ENCODE measurements around the gene NT5E.
A peak's percentile ranks its signal among the peaks of the same experiment; 100 is the strongest.

Gene NT5E

DNA sequence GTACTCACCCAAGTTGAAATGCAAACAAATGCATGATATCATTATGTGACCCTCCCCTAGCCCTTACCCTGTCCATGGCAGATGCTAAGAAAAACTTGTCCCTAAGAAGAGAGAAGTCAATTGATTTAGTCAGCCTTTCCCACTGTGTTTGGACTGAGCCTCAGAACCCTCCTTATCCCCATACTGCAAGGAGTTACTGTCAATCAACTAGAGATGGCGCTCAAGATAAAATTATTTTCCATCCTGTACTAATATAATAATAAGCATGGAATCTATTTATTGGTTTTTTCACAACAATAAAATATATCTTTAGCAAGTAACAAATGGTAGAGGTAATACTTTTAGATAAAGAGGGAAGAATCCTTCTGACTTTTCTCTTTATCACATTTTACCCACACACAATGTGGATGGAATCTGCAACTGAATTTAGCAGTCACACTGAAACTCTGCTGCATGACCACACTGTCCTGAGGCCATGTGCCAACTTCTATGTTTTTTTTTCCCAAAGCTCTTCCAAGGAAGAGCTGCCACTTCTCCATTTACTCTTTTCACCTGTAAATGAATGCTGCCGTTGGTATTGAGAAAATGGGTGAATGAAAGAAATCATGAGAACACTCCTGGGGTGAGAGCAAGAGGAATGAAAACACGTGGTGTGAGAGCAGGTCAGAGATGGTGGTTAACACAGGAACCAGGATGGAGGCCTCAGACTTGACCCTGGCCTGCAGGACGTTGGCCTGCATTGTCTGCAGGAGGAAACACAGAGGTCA is 10.5 kb downstream of the NT5E start:
- TF ChIP-seq ZNF384 (IDR thresholded peaks at IDR 0.05) (no peak), PKNOX1 (IDR thresholded peaks at IDR 0.05) (0 out of 2 replicates have a peak, but pooled peaks have one; percentile 28), SP1 (IDR thresholded peaks at IDR 0.05) (no peak)
- CTCF ChIA-PET, result interaction anchor here (0.6 kb wide), 1 partner anchor 15 kb away, joined by 3 read pairs; no protein-coding TSS in a partner anchor
- DNase-seq (ENCODE audit: extremely low spot score), result no peak
- POLR2A ChIA-PET, result no interaction called here

DNA sequence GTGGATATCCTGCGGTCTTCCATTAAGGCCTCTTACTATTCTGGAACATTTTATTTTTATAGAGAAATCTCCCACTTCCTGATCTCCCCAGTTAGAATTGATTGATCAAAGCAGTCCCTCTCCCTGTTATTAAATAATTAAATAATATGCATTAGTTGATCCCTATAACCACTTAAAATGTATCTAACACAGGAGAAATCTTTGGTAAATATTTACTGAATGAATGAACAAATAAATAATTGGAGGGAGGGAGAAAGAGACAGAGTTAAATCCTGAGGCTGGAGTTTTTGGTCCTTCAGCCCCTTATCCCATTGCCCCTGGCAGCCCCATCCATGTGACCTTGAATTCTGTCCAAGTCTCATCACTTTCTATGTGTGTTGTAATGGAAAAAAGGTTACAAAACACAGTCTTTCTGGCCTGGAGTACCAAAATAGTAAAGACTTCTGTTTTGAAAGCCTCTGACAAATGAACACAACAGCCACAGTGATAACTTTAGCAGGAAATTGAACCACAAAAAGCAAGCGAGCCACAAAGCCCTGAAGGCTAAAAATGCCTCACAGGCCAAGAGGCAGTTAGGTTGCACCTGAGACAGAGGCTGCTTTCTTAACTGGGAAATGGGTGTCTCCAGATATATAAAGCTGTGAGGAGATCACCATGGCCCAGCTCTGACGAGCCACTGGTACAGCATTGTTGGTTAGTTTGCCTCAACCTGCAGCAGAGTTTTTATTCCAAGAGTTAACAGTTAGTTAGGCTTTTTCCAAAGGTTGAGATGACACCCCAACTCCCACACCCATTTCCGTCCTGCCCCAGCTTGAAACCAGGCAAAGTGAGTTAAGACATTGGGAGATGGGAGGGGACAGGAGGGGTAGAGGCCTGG is 11.3 kb downstream of the NT5E start:
- CTCF ChIA-PET, result interaction anchor here (3.9 kb wide), 1 partner anchor 22 kb away, joined by 14 read pairs; no protein-coding TSS in a partner anchor
- POLR2A ChIA-PET, result interaction anchor here (1.6 kb wide), 1 partner anchor 182 kb away, joined by 3 read pairs; the partner anchor contains the start of gene SYNCRIP
- DNase-seq (ENCODE audit: extremely low spot score), result no peak
- TF ChIP-seq SP1 (IDR thresholded peaks at IDR 0.05) (no peak), L3MBTL2 (conservative IDR thresholded peaks at IDR 0.05) (no peak), PKNOX1 (IDR thresholded peaks at IDR 0.05) (no peak), FOXA1 (IDR thresholded peaks at IDR 0.05) (no peak), FOXK2 (IDR thresholded peaks at IDR 0.05) (no peak), NFRKB (IDR thresholded peaks at IDR 0.05) (no peak), LEF1 (IDR thresholded peaks at IDR 0.05; ENCODE audit: borderline replicate concordance) (no peak), CTBP1 (IDR thresholded peaks at IDR 0.05; ENCODE audit: borderline replicate concordance) (no peak), ELF4 (IDR thresholded peaks at IDR 0.05) (no peak), ARNT (IDR thresholded peaks at IDR 0.05) (no peak), HDGF (IDR thresholded peaks at IDR 0.05; ENCODE audit: borderline replicate concordance) (no peak), ZNF384 (IDR thresholded peaks at IDR 0.05) (no peak), SUZ12 (IDR thresholded peaks at IDR 0.05) (no peak), FOXM1 (IDR thresholded peaks at IDR 0.05; ENCODE audit: borderline replicate concordance) (no peak), TARDBP (IDR thresholded peaks at IDR 0.05) (no peak), BHLHE40 (IDR thresholded peaks at IDR 0.05; ENCODE audit: borderline replicate concordance) (no peak)

GRCh38 chr6:85461798-85462170 is 11.9 kb downstream of the NT5E start:
- DNase-seq (ENCODE audit: extremely low spot score), result no peak
- TF ChIP-seq FOXM1 (IDR thresholded peaks at IDR 0.05; ENCODE audit: borderline replicate concordance) (no peak), FOXA1 (IDR thresholded peaks at IDR 0.05) (no peak), ELF4 (IDR thresholded peaks at IDR 0.05) (no peak), SUZ12 (IDR thresholded peaks at IDR 0.05) (no peak), FOXK2 (IDR thresholded peaks at IDR 0.05) (no peak), SP1 (IDR thresholded peaks at IDR 0.05) (no peak), BHLHE40 (IDR thresholded peaks at IDR 0.05; ENCODE audit: borderline replicate concordance) (no peak), HDGF (IDR thresholded peaks at IDR 0.05; ENCODE audit: borderline replicate concordance) (no peak), L3MBTL2 (conservative IDR thresholded peaks at IDR 0.05) (no peak), ZNF384 (IDR thresholded peaks at IDR 0.05) (no peak), PKNOX1 (IDR thresholded peaks at IDR 0.05) (no peak), NFRKB (IDR thresholded peaks at IDR 0.05) (no peak), CTBP1 (IDR thresholded peaks at IDR 0.05; ENCODE audit: borderline replicate concordance) (no peak), ARNT (IDR thresholded peaks at IDR 0.05) (no peak), TARDBP (IDR thresholded peaks at IDR 0.05) (no peak), LEF1 (IDR thresholded peaks at IDR 0.05; ENCODE audit: borderline replicate concordance) (no peak)
- ChIA-PET POLR2A (interaction anchor here (1.6 kb wide), 1 partner anchor 181 kb away, joined by 3 read pairs; the partner anchor contains the start of gene SYNCRIP), CTCF (interaction anchor here (3.9 kb wide), 1 partner anchor 21 kb away, joined by 14 read pairs; no protein-coding TSS in a partner anchor)

GRCh38 chr6:85462673-85463072 is 12.8 kb downstream of the NT5E start:
- CTCF ChIA-PET, result interaction anchor here (0.7 to 3.9 kb wide), 2 partner anchors 20 to 108 kb away, joined by 3 to 14 read pairs; no protein-coding TSS in a partner anchor
- POLR2A ChIA-PET, result interaction anchor here (1.6 kb wide), 1 partner anchor 180 kb away, joined by 3 read pairs; the partner anchor contains the start of gene SYNCRIP
- no peak for DNase-seq (ENCODE audit: extremely low spot score)
- TF ChIP-seq ARNT (IDR thresholded peaks at IDR 0.05), result no peak
- no peak for TF ChIP-seq FOXM1 (IDR thresholded peaks at IDR 0.05; ENCODE audit: borderline replicate concordance)
- TF ChIP-seq ZNF384 (IDR thresholded peaks at IDR 0.05), result no peak
- TF ChIP-seq SP1 (IDR thresholded peaks at IDR 0.05), result no peak
- TF ChIP-seq BHLHE40 (IDR thresholded peaks at IDR 0.05; ENCODE audit: borderline replicate concordance), result no peak
- TF ChIP-seq LEF1 (IDR thresholded peaks at IDR 0.05; ENCODE audit: borderline replicate concordance), result no peak
- TF ChIP-seq ELF4 (IDR thresholded peaks at IDR 0.05), result no peak
- TF ChIP-seq PKNOX1 (IDR thresholded peaks at IDR 0.05), result no peak
- no peak for TF ChIP-seq NFRKB (IDR thresholded peaks at IDR 0.05)
- no peak for TF ChIP-seq CTBP1 (IDR thresholded peaks at IDR 0.05; ENCODE audit: borderline replicate concordance)
- TF ChIP-seq FOXK2 (IDR thresholded peaks at IDR 0.05), result no peak
- TF ChIP-seq L3MBTL2 (conservative IDR thresholded peaks at IDR 0.05), result no peak
- no peak for TF ChIP-seq TARDBP (IDR thresholded peaks at IDR 0.05)
- TF ChIP-seq SUZ12 (IDR thresholded peaks at IDR 0.05), result no peak
- TF ChIP-seq HDGF (IDR thresholded peaks at IDR 0.05; ENCODE audit: borderline replicate concordance), result no peak
- TF ChIP-seq FOXA1 (IDR thresholded peaks at IDR 0.05), result no peak
